Type B pancreatic cell (in vitro differentiated cells): Measurements from ENCODE around the gene SPHK2. TPM values are rescaled to one million over a fixed set of nuclear protein-coding genes. Genes with fewer than 3 reads are reported as not detected.

Experiments used
- DNase-seq: peaks from one replicate; pipeline ENCODE4 v3.0.0; 2021; ENCODE audit warnings: mixed read lengths; ENCODE audit not compliant: unreplicated experiment; ENCODE audit errors: extremely low spot score
- H3K27ac Mint-ChIP-seq: 2 replicates; pipeline ENCODE4 v1.8.0; 2021; ENCODE audit warnings: mild to moderate bottlenecking, mixed read lengths
- H3K27me3 Mint-ChIP-seq: 2 replicates; pipeline ENCODE4 v1.8.0; 2021; ENCODE audit warnings: mixed read lengths
- H3K36me3 Mint-ChIP-seq: 2 replicates; pipeline ENCODE4 v1.8.0; 2021; ENCODE audit warnings: mixed read lengths
- H3K4me1 Mint-ChIP-seq: one replicate; pipeline ENCODE4 v1.8.0; 2021; ENCODE audit warnings: mixed read lengths; ENCODE audit not compliant: unreplicated experiment
- H3K4me3 Mint-ChIP-seq: 2 replicates; pipeline ENCODE4 v1.8.0; 2021; ENCODE audit warnings: mild to moderate bottlenecking, mixed read lengths
- H3K9me3 Mint-ChIP-seq: 2 replicates; pipeline ENCODE4 v1.8.0; 2021; ENCODE audit warnings: mixed read lengths
- total RNA-seq: library from RNA; stranded (reverse); gene quantifications from 2 replicates; pipeline ENCODE4 v1.2.1, GENCODE V29; 2021; ENCODE audit warnings: low replicate concordance
- TF ChIP-seq, protein P1 (sequence below): fragments of 200-600 bp; sonication (generic); conservative IDR thresholded peaks from 2 replicates; pipeline ENCODE4 v1.5.0; 2021; ENCODE audit warnings: antibody characterized with exemption, mild to moderate bottlenecking

SPHK2 gene
- total RNA-seq, 1 donor from 2014 or later = 47.1 TPM

DNA sequence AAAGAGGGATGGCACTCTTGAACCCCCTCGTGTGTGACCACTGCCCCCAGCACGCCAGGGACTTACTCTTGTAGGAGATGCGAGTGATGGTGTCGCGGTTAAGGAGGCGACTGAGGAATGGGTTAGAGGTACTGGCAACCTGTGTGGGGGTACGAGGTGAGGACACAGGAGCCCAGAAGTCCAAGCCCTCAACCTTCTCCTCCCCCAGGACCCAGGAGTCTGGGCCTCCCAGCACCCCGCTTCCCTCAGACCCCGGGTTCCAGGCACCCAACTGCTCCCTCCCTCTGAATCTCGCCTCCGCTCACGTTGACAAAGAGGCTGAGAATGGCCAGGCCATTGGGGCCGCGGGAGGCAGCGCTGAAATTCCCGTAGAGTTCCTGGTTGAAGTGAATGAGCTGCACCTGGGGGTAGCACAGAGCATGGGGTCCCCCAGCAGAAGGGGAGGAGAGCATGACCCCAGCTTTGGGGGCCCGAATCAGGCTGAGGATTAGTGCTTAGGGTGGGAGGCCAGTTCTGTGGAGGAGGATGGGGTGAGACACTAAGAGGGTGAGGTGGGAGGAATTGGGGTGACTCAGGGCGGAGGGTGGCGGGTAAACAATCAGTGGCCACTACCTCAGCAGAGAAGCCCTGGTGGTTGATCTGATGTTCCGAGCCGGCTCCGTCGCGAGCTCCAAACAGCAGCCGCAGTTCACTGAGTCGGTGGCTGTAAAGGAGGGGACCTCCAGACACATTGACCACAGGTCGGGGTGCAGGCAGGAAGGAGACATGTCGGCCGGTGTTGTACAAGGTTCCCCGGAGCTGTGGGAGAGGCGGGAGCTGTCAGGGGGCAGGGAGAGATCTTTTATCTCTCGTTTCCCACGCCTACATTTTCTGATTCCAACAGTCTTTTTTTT lies 20.4 kb downstream of the SPHK2 start:
- peak overlapping the region; percentile 75 for H3K4me3 Mint-ChIP-seq
- H3K36me3 Mint-ChIP-seq = peaks cover 11% of the 10 kb centered on the region
- no peaks in the 10 kb centered on the region for H3K27me3 Mint-ChIP-seq
- no peak for DNase-seq
- peak overlapping the region; percentile 96 for H3K27ac Mint-ChIP-seq
- no peaks in the 10 kb centered on the region for H3K9me3 Mint-ChIP-seq
- H3K4me1 Mint-ChIP-seq = peaks cover 12% of the 10 kb centered on the region
- TF ChIP-seq, protein P1, sequence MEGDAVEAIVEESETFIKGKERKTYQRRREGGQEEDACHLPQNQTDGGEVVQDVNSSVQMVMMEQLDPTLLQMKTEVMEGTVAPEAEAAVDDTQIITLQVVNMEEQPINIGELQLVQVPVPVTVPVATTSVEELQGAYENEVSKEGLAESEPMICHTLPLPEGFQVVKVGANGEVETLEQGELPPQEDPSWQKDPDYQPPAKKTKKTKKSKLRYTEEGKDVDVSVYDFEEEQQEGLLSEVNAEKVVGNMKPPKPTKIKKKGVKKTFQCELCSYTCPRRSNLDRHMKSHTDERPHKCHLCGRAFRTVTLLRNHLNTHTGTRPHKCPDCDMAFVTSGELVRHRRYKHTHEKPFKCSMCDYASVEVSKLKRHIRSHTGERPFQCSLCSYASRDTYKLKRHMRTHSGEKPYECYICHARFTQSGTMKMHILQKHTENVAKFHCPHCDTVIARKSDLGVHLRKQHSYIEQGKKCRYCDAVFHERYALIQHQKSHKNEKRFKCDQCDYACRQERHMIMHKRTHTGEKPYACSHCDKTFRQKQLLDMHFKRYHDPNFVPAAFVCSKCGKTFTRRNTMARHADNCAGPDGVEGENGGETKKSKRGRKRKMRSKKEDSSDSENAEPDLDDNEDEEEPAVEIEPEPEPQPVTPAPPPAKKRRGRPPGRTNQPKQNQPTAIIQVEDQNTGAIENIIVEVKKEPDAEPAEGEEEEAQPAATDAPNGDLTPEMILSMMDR = no peak

DNA sequence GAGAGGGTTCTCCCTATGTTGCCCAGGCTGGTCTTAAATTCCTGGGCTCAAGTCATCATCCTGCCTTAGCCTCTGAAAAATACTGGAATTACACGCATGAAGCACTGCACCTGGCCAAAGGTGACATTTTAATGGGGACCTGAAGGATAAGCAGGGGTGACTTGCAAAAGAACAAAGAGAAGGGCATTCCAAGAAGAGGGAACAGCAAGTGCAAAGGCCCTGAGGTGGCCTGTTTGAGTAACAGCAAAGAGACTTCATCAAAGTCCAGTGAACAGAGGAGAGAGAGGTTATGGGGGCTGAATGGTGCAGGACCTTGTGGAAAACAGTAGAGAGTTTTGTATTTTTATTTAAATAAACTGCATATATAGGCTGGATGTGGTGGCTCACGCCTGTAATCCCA lies 22.5 kb downstream of the SPHK2 start:
- peaks cover 11% of the 10 kb centered on the region for H3K36me3 Mint-ChIP-seq
- TF ChIP-seq, protein P1 = no peak
- peaks cover 22% of the 10 kb centered on the region for H3K4me1 Mint-ChIP-seq
- H3K27ac Mint-ChIP-seq = no peak overlapping the region
- DNase-seq = no peak
- H3K4me3 Mint-ChIP-seq = no peak overlapping the region
- H3K27me3 Mint-ChIP-seq = no peaks in the 10 kb centered on the region
- H3K9me3 Mint-ChIP-seq = no peaks in the 10 kb centered on the region

DNA sequence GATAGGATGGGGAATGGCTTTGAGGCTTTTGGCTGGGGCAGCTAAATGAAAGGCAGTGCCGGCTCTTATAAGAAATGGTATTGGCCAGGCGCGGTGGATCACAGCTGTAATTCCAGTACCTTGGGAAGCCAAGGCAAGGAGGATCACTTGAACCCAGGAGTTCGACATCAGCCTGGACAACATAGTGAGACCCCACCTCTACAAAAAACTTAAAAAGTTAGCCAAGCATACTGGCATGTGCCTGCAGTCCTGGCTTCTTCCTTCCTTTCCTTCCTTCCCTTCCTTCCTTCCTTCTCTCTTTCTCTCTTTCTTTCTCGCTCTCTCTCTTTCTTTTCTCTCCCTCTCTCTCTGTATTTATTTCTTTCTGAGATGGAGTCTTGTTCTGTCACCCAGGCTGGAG lies 23.6 kb downstream of the SPHK2 start:
- H3K36me3 Mint-ChIP-seq = peaks cover 11% of the 10 kb centered on the region
- peaks cover 25% of the 10 kb centered on the region for H3K4me1 Mint-ChIP-seq
- no peak overlapping the region for H3K4me3 Mint-ChIP-seq
- H3K27me3 Mint-ChIP-seq = no peaks in the 10 kb centered on the region
- TF ChIP-seq, protein P1 = no peak
- peak overlapping the region; percentile 9 for H3K27ac Mint-ChIP-seq
- H3K9me3 Mint-ChIP-seq = no peaks in the 10 kb centered on the region
- DNase-seq = no peak

DNA sequence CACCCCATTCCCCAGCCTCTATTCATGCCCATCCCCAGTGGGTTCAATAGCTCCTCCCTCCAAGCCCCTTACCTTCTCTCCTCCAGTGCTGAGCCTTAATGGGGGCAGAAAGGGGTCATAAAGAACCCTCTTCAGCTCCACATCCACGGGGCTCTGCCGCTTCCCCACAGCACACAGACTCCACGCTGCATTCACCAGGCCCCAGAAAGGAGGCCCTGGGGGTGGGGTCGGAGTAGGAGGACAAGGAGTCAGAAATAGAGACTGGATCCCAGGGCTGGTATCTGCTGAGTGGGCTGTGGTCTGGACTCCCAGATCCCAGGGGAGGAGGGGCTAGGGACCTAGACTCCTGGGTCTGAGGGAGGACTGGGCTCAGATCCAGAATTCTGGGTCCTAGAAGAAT lies 25.0 kb downstream of the SPHK2 start:
- Mint-ChIP-seq H3K27me3 (no peaks in the 10 kb centered on the region), H3K27ac (peak overlapping the region; percentile 50), H3K36me3 (no peaks in the 10 kb centered on the region), H3K4me3 (peak overlapping the region; percentile 97), H3K4me1 (peaks cover 19% of the 10 kb centered on the region), H3K9me3 (no peaks in the 10 kb centered on the region)
- TF ChIP-seq, protein P1 = no peak
- no peak for DNase-seq

DNA sequence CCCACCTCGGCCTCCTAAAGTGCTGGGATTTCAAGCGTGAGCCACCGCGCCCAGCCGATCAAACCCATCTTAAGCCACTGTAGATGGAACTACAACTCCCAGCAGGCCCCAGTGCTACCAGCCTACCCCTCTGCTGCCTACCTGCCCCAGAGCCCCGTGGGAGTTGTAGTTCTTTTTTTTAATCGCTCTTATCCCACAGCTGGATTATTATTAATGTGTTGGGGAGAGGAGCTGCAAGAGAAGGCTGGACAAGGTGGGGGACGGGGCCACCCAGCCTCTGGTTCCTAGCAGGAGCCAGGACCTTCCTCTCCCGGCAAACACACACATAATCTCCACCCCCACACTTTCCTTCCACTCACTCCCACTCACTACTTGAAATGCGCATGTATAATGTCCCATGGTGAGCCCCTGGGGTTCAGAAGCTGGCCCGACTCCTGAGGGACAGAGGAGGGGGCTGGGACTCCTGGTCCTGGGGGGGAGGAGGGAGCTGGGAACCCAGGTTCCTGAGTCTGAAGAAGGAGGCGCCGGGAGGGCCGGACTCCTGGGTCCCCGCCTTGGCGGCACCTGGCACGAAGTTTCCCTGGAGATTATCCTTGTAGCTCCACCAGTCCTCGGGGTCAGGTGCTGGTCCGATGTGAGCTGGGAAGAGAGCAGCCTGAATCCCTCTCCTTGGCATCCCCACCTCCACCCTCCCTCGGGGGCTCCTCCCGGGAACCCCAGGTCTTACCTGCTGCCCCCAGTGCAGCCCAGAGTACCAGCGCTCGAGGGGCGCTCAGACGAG lies 25.7 kb downstream of the SPHK2 start:
- peak overlapping the region; percentile 72 for H3K27ac Mint-ChIP-seq
- TF ChIP-seq, protein P1 = no peak
- H3K4me3 Mint-ChIP-seq = peak overlapping the region; percentile 97
- H3K27me3 Mint-ChIP-seq = no peaks in the 10 kb centered on the region
- no peaks in the 10 kb centered on the region for H3K9me3 Mint-ChIP-seq
- H3K4me1 Mint-ChIP-seq = peaks cover 19% of the 10 kb centered on the region
- no peaks in the 10 kb centered on the region for H3K36me3 Mint-ChIP-seq
- DNase-seq = peak; percentile 76
